ENCODE results near the gene RBP5. TPM values are rescaled to one million over a fixed set of nuclear protein-coding genes. Genes with fewer than 3 reads are reported as not detected.

RBP5 gene
- total and polyA plus RNA-seq, 9 of the 15 experiments (the other 6 are each of a cell fraction or from before 2014, with no cell fraction given) = 8.6 to 22.5 (median 11.4) TPM

GRCh38 chr12:7152818-7153217 lies 24.1 kb upstream of the RBP5 start:
- ATAC-seq = no peak
- Histone ChIP-seq H3K4me1 (replicated peaks in 1 of 2; ENCODE audit: control insufficient read depth in 2 of 2, insufficient read depth in 2 of 2, low read length in 2 of 2) (peaks cover 0 to 9% of the 10 kb centered on the region in 2 experiments; a peak in 2 of 5 replicates), H3K36me3 (ENCODE audit: control insufficient read depth, insufficient read depth, low read length) (peaks cover 28% of the 10 kb centered on the region; the same call in 2 of the 3 replicates), H3K79me2 (ENCODE audit: control insufficient read depth, insufficient read depth, low read length) (no peaks in the 10 kb centered on the region), H3K9me3 (replicated peaks; ENCODE audit: control insufficient read depth, insufficient read depth, low read depth, low read length) (no peaks in the 10 kb centered on the region), H3K9me1 (ENCODE audit: control insufficient read depth, insufficient read depth, low read length) (no peaks in the 10 kb centered on the region), H2AFZ (ENCODE audit: low read depth, low read length) (no peak overlapping the region), H3K27me3 (ENCODE audit: control insufficient read depth in 2 of 2, insufficient read depth in 2 of 2, low read length in 2 of 2) (no peaks in the 10 kb centered on the region), H3K9ac (ENCODE audit: insufficient read depth in 1 of 2, low read depth in 2 of 2, low read length in 2 of 2) (no peak overlapping the region), H3K4me3 (no peak overlapping the region), H3K27ac (ENCODE audit: extremely low read depth, low read depth, low read length) (no peak overlapping the region), H3K4me2 (ENCODE audit: insufficient read depth, low read length) (no peak overlapping the region), H4K20me1 (replicated peaks; ENCODE audit: control insufficient read depth, insufficient read depth, low read length) (no peaks in the 10 kb centered on the region)
- in situ Hi-C loops (cut with MboI) = no loop called here
- FAIRE-seq = no peak
- CTCF ChIA-PET (ENCODE audit: low intra/inter-chr PET ratio) = no interaction called here
- POLR2A ChIA-PET = interaction anchor here (0.6 to 1.7 kb wide), 3 partner anchors 8 to 12 kb away, joined by 4 to 5 read pairs (median 5); no protein-coding TSS in a partner anchor
- 56% methylated on average over 3 of the region's 4 CpGs for WGBS (ENCODE audit: insufficient coverage, low coverage, missing lambda C conversion rate)
- intact Hi-C loops (cut with micrococcal nuclease) = no loop called here
- no peak for TF ChIP-seq NELFE (IDR thresholded peaks at IDR 0.05; ENCODE audit: insufficient read depth, insufficient read length)
- TF ChIP-seq SMARCB1 (IDR thresholded peaks at IDR 0.05; ENCODE audit: insufficient read length, low read depth) = no peak
- no peak for TF ChIP-seq NCOA1 (IDR thresholded peaks at IDR 0.05; ENCODE audit: low read depth)
- no peak for TF ChIP-seq ZNF175 (CRISPR knock-in tag; IDR thresholded peaks at IDR 0.05; ENCODE audit: low read depth)
- TF ChIP-seq HIVEP1 (CRISPR knock-in tag; IDR thresholded peaks at IDR 0.05) = no peak
- no peak for TF ChIP-seq ZFP1 (CRISPR knock-in tag; IDR thresholded peaks at IDR 0.05)
- no peak for TF ChIP-seq KLF16 (IDR thresholded peaks at IDR 0.05)
- no peak for TF ChIP-seq SMAD4 (CRISPR knock-in tag; conservative IDR thresholded peaks at IDR 0.05)
- TF ChIP-seq CXXC5 (CRISPR knock-in tag; IDR thresholded peaks at IDR 0.05) = no peak
- TF ChIP-seq KDM1A (IDR thresholded peaks at IDR 0.05) = no peak
- TF ChIP-seq ZNF695 (CRISPR knock-in tag; IDR thresholded peaks at IDR 0.05) = no peak
- BruUV-seq (replicated peaks) = no TSS peak
- DNase-seq (ENCODE audit: extremely low read depth in 1 of 4, low spot score in 3 of 4) = no peak
